ENCODE data around the gene FYCO1. TPM values are rescaled to one million over a fixed set of nuclear protein-coding genes. Genes with fewer than 3 reads are reported as not detected.

FYCO1 gene
- polyA plus RNA-seq, 1 donor (not counting 4 experiments of a cell fraction or from before 2014, with no cell fraction given), result 6.1 TPM

DNA sequence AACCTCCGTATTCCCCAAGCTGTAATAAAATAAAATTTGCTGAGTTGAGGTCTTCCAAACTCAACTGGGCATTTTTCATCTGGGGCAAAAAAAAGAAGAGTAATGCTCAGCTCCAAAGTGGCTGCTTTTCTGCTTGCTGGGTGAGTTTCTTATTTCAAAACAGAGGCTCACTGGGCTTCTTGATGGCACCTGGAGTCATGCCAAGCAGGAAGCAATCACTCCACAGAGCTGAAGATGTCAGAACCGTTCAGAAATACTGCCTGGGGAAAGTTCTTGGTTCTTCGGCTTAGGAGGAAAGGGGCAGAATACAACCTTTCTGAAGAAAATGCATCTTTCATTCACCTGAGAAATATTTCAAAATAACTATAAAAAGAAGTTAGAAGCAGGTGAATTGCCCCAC is 105.2 kb downstream of the FYCO1 start:
- DNase-seq (ENCODE audit: low read depth, low spot score) (no peak), FAIRE-seq (no peak)
- no peak overlapping the region for H3K4me2 ChIP-seq (ENCODE audit: control insufficient read depth, extremely low read depth, insufficient read depth, low read depth, low read length)

DNA sequence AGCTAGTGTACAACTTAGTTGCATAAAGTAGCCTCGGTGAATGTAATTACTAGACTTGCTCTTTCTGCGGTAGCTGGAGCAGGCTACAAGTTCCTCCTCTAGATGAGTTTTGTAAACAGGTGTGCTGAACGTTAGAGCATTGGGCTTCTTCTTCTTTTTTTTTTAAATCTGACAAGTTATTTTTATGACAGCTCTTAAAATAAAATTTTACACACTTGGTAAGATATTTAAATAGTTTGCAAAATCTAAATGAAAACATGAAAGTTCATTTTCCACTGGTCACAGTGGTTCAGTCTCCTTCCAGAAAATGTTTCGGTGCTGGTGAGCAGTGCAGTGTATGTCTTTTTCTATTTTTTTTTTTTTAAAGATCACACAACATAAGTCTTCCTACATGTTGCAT is 106.3 kb downstream of the FYCO1 start:
- Histone ChIP-seq H3K9me1 (ENCODE audit: control insufficient read depth, extremely low read depth, insufficient read depth, low read length) (no peaks in the 10 kb centered on the region), H3K4me3 (ENCODE audit: control insufficient read depth in 2 of 3, extremely low read depth in 1 of 3, insufficient read depth in 2 of 3, low read depth in 1 of 3, low read length in 3 of 3) (no peak overlapping the region), H3K27ac (ENCODE audit: control insufficient read depth, insufficient read depth, low read length) (no peak overlapping the region), H3K27me3 (ENCODE audit: control insufficient read depth, extremely low read depth, insufficient read depth, low read length) (peaks cover 8% of the 10 kb centered on the region), H4K20me1 (ENCODE audit: control insufficient read depth, extremely low read depth, insufficient read depth, low read length) (no peaks in the 10 kb centered on the region), H3K4me2 (ENCODE audit: control insufficient read depth, extremely low read depth, insufficient read depth, low read depth, low read length) (no peak overlapping the region), H3K9me3 (ENCODE audit: control insufficient read depth, low read depth, low read length) (no peaks in the 10 kb centered on the region), H3K79me2 (ENCODE audit: control insufficient read depth, insufficient read depth, low read length) (no peaks in the 10 kb centered on the region), H3K9ac (ENCODE audit: control insufficient read depth, extremely low read depth, insufficient read depth, low read length) (no peak overlapping the region), H3K36me3 (ENCODE audit: control insufficient read depth in 2 of 2, extremely low read depth in 1 of 2, insufficient read depth in 2 of 2, low read length in 2 of 2) (no peaks in the 10 kb centered on the region), H3K4me1 (ENCODE audit: control insufficient read depth, extremely low read depth, insufficient read depth, low read length) (no peaks in the 10 kb centered on the region), H2AFZ (ENCODE audit: control insufficient read depth, low read length) (no peak overlapping the region)
- no peak for DNase-seq (ENCODE audit: low read depth, low spot score)
- TF ChIP-seq EZH2 (IDR thresholded peaks at IDR 0.05; ENCODE audit: low read length), result no peak
- TF ChIP-seq, protein P1, sequence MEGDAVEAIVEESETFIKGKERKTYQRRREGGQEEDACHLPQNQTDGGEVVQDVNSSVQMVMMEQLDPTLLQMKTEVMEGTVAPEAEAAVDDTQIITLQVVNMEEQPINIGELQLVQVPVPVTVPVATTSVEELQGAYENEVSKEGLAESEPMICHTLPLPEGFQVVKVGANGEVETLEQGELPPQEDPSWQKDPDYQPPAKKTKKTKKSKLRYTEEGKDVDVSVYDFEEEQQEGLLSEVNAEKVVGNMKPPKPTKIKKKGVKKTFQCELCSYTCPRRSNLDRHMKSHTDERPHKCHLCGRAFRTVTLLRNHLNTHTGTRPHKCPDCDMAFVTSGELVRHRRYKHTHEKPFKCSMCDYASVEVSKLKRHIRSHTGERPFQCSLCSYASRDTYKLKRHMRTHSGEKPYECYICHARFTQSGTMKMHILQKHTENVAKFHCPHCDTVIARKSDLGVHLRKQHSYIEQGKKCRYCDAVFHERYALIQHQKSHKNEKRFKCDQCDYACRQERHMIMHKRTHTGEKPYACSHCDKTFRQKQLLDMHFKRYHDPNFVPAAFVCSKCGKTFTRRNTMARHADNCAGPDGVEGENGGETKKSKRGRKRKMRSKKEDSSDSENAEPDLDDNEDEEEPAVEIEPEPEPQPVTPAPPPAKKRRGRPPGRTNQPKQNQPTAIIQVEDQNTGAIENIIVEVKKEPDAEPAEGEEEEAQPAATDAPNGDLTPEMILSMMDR (optimal IDR thresholded peaks at IDR 0.05 in 1 of 3, IDR thresholded peaks at IDR 0.05 in 1 of 3, conservative IDR thresholded peaks at IDR 0.05 in 1 of 3; ENCODE audit: extremely low read depth in 1 of 3, insufficient read depth in 2 of 3, low read length in 3 of 3), result no peak
- no peak for FAIRE-seq
- dilution Hi-C loops (cut with MboI; ENCODE audit: extremely low pct_ligation_motif_present, low sequenced_read_pairs), result no loop called here

More for the DNA sequence above, 105.2 kb downstream of the FYCO1 start:
- Histone ChIP-seq H3K4me3 (ENCODE audit: control insufficient read depth in 2 of 3, extremely low read depth in 1 of 3, insufficient read depth in 2 of 3, low read depth in 1 of 3, low read length in 3 of 3) (no peak overlapping the region), H4K20me1 (ENCODE audit: control insufficient read depth, extremely low read depth, insufficient read depth, low read length) (no peaks in the 10 kb centered on the region), H3K4me1 (ENCODE audit: control insufficient read depth, extremely low read depth, insufficient read depth, low read length) (peaks cover 5% of the 10 kb centered on the region), H3K9me3 (ENCODE audit: control insufficient read depth, low read depth, low read length) (no peaks in the 10 kb centered on the region), H2AFZ (ENCODE audit: control insufficient read depth, low read length) (no peak overlapping the region), H3K9ac (ENCODE audit: control insufficient read depth, extremely low read depth, insufficient read depth, low read length) (no peak overlapping the region), H3K27ac (ENCODE audit: control insufficient read depth, insufficient read depth, low read length) (no peak overlapping the region), H3K36me3 (ENCODE audit: control insufficient read depth in 2 of 2, extremely low read depth in 1 of 2, insufficient read depth in 2 of 2, low read length in 2 of 2) (no peaks in the 10 kb centered on the region), H3K79me2 (ENCODE audit: control insufficient read depth, insufficient read depth, low read length) (no peaks in the 10 kb centered on the region), H3K9me1 (ENCODE audit: control insufficient read depth, extremely low read depth, insufficient read depth, low read length) (no peaks in the 10 kb centered on the region), H3K27me3 (ENCODE audit: control insufficient read depth, extremely low read depth, insufficient read depth, low read length) (peaks cover 6% of the 10 kb centered on the region)
- dilution Hi-C loops (cut with MboI; ENCODE audit: extremely low pct_ligation_motif_present, low sequenced_read_pairs), result no loop called here
- no peak for TF ChIP-seq EZH2 (IDR thresholded peaks at IDR 0.05; ENCODE audit: low read length)
